H1 (cell line): ENCODE data around the gene USP8. TPM values are rescaled to one million over a fixed set of nuclear protein-coding genes. Genes with fewer than 3 reads are reported as not detected.

Source experiments
- ATF2 ChIP-seq: IDR thresholded peaks from 2 replicates; pipeline ENCODE4 v1.6.1; 2012; ENCODE audit warnings: low read length, inconsistent platforms
- EP300 ChIP-seq, 2 experiments: IDR thresholded peaks; 1 replicate in 1 of 2; 2 replicates in 1 of 2; pipeline ENCODE4 v1.6.1; 2011 to 2012; ENCODE audit warnings: low read depth in 2 of 2, low read length in 2 of 2, mild to moderate bottlenecking in 2 of 2, borderline replicate concordance in 1 of 2, inconsistent platforms in 1 of 2, moderate library complexity in 1 of 2
- SIX5 ChIP-seq: IDR thresholded peaks from 2 replicates; pipeline ENCODE4 v1.6.1; 2011; ENCODE audit warnings: mild to moderate bottlenecking, low read depth, low read length
- USF2 ChIP-seq: IDR thresholded peaks from 2 replicates; pipeline ENCODE4 v1.6.1; 2011; ENCODE audit warnings: low read length, improper control_type of control experiment
- polyA plus RNA-seq, 7 experiments: library from polyadenylated mRNA; depleted of rRNA in 3 of 7; stranded (reverse) in 5 of 7; unstranded in 2 of 7; fragments of >200 nt in 5 of 7; fragments of 200-250 nt in 2 of 7; gene quantifications; 1 replicate in 5 of 7; 2 replicates in 1 of 7; 4 replicates in 1 of 7; pipeline versions ENCODE4 v1.2.1 to v1.2.3, GENCODE V29; 2011 to 2013; ENCODE audit warnings: missing spikeins in 2 of 7, mixed read lengths in 2 of 7
- total RNA-seq: library from RNA; stranded (reverse); fragmentation: NEBNext Ultra II Directional; extraction: Animal tissue kit (Norgen Biotek cat#: 25700); gene quantifications from 2 replicates; pipeline ENCODE4 v1.2.1, GENCODE V29; 2021

Gene USP8
- total and polyA plus RNA-seq, 2 of the 8 experiments (the other 6 are each of a cell fraction or from before 2014, with no cell fraction given), result 19.9 to 66.2 TPM

- TF ChIP-seq EP300 (IDR thresholded peaks at IDR 0.05; ENCODE audit: borderline replicate concordance in 1 of 2, low read depth in 2 of 2, low read length in 2 of 2), result no peak; a peak in 1 of 3 replicates
- no peak for TF ChIP-seq SIX5
- TF ChIP-seq ATF2, result no peak
- TF ChIP-seq USF2, result no peak
- TF ChIP-seq, all 59 proteins: peak for 18
These were observed at the start of gene USP8 (continued) for GRCh38 chr15:50424066-50424890.
